HL-60/S4 treated with retinoic acid at 250 ng/mL for 4 days and 3 days (cell line): ENCODE results near the gene PACS2.

ENCODE experiments used
- in situ Hi-C: fragments of 300-500 bp; cut with MboI; formaldehyde crosslinking; loops from 2 replicates; pipeline ENCODE4 v1.7.0; 2022; ENCODE audit warnings: low sequenced_read_pairs

The PACS2 gene

DNA sequence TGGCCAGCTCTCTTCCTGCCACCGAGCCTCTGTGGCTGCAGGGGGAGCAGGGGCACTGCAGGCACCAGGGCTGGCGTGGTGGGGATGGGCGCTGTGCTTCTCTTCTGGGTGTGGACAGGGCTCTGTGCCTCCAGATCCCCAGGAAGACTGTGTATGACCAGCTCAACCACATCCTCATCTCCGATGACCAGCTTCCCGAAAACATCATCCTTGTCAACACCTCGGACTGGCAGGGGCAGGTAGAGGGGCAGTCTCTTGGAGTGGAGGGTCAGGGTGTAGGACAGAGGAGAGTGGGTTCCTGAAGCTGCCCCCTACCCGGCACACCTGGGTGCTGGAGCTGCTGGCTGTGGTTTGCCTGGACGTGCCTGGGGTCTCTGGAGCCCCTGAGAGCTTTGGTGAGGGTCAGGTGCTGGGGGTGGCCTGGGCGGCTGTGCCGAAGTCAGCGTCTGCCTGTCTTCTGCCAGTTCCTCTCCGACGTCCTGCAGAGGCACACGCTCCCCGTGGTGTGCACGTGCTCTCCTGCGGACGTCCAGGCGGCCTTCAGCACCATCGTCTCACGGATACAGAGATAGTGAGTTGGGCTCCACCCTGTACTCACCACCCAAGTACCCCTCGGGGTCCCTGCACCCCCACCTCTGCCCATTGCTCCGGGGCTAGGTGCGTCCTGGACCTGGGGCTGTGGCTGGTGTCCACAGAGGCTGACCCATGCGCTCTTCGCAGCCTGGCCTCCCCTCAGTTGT lies 68.0 kb downstream of the PACS2 start:
- in situ Hi-C loops = no loop called here

DNA sequence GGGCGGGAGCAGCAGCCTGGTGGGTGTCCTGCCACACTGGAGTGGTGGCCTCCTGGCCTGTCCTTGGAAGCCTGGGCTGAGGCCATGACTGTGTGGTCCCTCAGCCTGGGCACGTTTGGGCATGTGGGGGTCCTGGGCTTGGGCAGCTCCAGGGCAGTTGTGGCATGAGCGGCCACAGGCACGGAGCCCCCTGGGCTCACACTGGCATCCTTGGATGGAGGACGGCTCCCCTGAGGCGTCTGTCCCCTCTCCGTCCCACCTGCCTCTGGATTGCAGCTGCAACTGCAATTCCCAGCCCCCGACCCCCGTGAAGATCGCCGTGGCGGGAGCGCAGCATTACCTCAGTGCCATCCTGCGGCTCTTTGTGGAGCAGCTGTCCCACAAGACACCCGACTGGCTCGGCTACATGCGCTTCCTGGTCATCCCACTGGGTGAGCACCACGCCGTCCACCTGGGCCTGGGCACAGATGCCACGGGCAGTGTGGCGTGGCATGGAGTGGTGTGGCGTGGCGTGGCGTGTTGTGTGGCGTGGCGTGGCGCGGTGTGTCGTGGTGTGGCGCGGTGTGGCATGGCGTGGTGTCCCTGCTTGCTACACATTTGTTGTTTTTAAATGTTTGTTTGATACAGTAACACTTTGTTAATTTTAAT lies 68.7 kb downstream of the PACS2 start:
- in situ Hi-C loops = no loop called here

DNA sequence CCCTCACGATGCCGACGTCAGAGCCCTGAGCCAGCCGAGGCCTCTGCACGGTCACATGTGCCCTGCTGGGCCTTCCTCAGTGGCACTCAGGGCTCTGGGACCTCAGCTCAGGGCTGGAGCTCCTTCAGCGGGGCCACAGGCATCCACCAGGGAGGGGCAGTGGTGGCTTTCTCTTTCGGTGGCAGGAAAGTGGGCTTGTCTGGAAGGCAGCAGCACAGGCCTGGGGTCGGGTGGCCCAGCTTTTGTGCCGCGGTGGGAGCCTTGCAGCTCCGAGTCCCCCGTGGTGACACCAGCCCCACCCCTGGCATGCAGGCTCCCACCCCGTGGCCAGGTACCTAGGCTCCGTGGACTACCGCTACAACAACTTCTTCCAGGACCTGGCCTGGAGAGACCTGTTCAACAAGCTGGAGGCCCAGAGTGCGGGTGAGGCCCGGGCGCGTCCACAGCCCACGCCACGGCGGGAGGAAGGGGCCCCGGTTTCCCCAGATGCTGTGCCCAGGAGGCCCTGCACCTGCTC lies 69.6 kb downstream of the PACS2 start:
- in situ Hi-C loops = no loop called here

DNA sequence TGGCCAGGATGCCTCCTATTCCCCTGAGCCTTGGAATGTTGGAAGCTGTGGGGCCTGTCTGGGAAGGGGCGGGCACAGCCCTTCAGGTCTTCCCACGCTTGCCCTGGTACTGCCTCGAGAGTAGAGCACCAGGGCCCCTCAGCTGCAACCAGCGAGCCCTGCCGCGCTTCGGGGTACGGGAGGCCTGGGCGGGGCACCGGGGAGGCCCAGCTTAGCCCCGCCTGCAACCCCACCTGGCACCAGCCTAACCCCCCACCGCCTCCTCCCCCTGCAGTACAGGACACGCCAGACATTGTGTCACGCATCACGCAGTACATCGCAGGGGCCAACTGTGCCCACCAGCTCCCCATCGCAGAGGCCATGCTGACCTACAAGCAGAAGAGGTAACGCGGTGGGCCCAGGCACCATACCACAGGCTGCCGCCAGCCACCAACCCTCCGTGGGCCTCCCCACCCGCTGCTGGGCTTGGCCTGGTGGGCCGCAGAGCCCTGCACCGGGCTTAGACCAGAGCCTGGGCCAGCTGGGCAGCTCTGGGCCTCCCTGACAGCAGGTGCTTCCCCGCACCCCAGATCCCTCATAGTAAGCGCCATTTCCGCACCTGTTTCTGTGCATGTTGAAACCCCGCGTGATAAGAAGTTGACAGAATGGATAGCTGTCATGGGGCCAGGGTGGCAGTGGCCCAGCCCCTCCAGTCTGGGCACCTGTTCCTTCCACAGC lies 70.2 kb downstream of the PACS2 start:
- in situ Hi-C loops = no loop called here

DNA sequence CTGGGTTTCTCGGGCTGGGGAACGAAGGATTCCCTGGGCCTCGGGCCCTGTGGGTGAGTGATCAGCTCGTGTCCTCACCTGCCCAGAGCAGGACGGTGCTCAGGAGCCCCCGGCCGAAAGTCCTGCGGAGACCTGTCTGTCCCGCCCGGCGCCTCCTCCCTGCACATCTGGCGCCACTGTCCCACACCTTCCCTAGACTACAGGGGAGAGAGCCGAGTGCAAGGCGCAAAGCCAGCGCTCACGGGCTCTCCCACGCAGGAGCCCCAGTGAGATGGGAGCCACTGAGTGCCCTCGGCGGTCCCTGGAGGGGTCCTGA lies 70.7 kb downstream of the PACS2 start:
- in situ Hi-C loops = no loop called here

DNA sequence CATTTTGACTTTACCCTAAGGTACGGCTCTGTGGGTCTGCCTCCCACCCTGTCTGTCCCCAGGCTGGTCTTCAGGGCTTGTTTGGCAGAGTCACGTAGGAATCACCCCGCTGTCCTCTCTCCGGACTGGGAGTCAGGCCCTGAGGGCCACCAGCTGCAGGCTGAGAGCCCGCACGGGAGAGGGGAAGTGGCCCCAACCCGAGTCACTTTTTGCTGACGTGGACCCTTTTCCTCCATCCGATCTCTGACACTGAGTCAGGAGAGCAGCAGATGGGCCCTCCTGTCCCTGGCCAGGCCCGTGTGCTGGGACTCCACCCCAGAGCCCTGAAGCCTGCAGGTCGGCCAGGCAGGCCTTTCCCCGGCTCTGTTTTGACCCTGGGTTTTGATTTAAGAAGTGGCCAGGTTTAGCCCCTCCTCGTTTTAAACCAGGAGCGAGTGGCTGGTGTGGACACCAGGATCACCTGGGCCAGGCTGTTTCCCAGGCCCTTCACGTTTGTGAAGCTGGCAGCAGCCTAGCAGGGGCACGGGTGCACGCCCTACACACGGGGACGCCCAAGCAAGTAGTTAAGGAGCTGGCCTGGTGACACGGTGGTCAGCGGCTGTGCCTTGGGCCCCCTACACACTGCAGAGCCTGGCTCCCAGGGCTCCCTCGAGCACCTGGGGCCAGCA lies 71.3 kb downstream of the PACS2 start:
- in situ Hi-C loops = no loop called here

DNA sequence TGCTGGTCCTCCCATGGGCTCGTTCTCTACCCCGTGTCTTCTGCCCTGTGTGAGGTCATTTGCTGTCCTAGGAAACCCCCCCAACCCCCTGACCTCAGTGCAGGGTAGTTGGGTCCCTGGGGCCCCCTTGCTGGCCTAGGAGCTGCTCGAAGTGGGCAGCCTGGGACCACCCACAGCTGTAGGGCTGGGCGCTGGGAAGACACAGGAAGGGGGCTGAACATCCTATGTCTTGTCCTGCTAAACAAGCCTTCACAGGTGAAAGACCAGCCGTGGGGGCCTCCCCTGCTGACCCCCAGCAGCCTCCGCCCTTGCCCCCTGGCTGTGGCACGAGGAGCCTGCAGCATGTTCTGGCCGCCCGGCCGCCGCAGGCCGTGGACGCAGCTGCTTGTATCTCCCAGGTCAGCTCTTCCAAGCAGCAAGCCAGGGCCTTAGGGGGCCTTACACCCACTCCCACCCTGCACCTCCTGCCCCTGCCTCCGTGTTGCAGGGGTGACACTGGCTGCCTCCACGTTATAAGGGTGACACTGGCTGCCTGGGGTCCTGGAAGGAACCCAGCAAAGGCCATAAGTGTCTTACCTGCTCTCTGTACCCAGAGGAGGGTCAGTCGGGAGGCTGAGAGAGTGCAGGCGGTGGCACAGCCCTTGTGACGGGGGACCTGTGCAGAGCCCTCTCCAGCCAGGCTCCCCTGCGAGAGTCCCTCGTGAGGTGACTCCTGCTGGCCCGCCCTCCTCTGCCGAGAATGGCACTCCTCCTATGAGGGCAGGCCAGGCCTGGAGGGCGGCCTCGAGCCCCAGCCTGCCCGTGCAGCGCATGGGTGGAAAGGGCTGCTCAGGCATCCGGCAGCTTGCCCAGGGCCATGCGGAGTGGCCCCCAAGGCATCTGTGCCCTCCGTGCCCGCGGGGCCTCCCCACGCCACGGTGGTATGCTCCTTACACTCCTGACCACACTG lies 72.3 kb downstream of the PACS2 start:
- in situ Hi-C loops = no loop called here

DNA sequence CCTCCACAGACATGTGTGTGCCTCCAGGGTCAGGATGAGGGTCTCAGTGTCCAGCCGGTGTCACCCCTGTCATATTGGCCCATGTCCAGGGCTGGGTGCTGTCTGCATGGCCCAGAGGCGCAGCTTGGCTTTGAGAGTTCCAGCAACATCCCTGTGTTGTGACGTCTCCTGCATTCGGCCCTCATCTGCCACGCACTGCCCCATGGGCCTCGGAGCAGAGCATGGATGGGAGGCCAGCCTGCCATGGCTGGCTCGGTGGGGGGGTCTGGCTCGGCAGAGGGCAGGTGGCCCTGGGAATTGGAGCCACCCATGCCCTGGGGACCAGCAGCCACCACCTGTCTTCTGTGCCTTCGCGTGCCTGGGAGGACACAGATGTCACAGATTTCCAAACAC lies 73.0 kb downstream of the PACS2 start:
- in situ Hi-C loops = no loop called here

DNA sequence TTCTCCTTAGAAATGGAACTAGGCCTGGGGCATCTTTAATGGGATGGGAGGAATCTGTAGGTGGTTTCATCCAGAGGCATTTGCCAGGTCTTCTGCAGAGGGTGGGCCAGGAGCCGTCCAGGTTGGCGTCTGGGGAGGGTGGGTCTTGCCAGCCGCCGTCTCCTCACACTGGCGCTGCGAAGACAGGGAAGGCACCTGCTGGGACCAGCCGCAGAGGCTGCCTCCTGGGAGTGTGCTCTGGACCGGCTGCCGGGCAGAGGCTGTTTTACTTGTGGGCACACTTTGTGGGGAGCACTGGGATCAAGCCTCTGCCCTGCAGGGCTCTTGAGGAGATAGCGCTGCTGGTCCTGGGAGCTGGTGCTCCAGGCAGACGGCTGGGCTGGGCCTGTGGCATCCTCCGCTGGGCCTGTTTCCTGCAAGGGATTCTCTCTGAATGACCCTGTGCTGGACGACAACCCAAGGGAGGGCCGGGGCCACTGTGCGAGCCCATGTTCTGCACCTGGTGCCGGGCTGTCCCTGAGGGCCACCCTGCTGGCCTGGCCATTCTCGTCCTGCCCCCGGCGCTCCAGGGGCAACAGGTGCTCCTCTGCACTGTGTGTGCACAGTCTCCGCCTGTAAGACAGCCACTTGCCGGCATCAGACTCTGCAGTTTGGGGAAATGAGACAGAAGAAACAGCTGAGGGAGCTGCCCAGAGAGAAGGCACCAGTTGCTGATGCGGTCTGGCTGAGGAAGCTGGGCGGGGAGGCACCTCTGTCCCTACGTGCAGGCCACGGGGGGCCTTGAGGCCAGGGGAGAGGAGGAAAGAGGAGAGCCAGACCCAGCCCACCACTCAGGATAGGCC lies 73.8 kb downstream of the PACS2 start:
- in situ Hi-C loops = no loop called here

DNA sequence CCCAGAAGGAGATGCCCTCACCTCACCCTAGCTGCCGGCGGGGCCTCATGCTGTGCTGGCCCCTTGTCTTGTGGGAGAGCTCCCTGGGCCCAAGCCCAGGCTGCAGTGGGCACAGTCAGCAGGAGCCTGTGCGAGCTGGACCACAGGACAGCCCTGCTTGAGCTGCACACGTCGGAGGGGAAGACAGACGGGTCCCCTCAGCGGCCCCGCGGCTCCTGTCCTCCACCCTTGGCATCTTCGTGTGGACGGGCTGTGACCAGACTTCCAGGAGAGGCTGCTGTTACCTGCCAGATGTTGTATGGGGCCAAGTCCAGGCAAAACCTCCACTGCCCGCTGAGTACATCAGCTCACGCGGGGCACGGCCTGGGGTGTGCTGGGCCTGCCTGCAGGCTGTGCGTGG lies 74.4 kb downstream of the PACS2 start:
- in situ Hi-C loops = no loop called here

DNA sequence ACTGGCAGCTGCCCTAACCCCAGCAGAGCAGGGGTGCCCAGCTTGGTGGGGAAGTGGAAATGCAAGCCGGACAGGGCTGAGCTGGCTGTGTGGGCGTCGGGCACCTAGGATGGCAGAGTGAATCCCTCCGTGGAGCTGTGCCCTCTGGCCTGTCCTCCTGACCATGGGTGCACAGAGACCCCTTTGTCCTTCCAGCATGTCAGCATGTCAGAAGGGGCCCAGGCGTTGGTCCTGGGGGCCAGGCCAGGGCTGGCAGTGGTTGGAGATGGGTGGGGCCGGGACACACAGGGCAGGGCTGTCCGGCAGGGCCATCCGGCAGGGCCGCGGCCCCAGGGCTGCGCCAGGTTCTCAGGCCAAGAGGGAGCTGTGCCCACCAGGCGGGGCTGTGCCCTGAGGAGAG lies 75.0 kb downstream of the PACS2 start:
- in situ Hi-C loops = no loop called here

DNA sequence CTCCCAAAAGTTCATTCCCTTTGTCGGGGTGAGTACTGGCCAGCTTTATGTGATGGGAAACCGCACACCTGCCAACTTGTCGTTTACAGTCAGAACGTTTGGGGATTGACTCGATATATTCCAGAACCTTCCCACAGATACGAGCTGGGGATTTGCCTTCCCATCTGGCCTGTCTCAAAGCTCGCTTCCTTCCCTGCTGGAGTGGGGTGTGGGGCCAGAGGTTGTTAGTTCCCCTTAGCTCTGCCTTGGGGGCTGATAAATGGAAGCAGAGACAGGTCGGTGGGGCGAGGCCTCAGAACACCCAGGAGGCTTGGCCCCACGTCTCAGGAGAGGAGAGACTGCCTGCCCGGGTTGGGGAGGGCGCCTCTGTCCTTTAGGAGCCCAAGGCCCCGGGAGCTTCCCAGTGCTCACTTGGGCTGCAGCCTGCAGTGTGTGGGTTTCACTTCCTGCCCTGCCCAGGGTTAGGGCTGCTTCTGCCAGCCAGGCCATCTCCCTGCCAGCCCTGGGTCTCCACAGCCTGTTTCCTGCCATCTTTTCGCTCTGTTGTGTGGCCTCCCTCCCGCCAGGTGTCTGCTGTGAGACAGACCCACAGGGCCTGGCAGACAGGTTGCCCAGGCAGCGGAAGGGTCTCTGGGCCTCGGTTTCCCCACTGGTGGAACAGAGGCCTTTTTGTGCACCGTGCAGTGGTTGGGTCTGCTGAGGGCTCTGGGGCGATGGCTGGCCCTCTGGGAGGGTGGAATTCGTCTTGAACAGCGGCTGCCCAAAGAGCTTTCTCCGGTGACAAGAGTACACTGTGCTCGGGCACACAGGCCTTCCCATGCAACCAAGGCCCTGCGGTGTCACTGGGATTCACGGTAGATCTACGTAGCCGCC lies 75.7 kb downstream of the PACS2 start:
- in situ Hi-C loops = no loop called here

DNA sequence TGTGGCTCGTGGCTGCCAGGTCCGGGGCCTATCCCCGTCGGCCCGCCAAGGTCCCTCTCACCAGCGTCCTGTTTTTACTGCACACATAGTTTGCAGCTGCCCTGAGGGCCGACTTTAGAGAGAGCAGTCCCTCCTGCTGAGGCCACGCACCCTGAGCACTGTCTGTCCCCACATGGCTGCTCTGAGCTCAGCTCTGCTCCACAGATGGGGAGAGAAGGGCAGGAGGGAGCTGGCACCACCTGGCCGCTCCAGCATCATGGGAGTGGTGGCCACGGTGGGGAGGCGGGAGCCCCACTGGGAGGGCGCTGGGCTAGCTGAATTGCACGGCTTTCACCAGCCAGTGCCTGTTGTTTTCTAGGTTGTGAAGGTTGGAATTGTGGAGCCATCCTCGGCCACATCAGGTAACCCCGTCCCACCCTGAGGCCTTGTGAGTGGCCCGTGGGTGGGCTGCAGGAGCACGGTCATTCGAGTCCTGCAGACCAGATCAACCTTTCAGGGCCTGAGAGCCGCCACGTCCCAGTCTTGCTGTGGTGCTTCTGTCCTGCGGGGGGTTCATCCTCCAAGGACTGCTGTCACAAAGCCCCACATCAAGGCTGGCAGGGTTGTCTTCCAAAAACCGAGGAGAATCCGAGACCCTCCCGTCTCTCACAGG lies 76.4 kb downstream of the PACS2 start:
- in situ Hi-C loops = no loop called here

DNA sequence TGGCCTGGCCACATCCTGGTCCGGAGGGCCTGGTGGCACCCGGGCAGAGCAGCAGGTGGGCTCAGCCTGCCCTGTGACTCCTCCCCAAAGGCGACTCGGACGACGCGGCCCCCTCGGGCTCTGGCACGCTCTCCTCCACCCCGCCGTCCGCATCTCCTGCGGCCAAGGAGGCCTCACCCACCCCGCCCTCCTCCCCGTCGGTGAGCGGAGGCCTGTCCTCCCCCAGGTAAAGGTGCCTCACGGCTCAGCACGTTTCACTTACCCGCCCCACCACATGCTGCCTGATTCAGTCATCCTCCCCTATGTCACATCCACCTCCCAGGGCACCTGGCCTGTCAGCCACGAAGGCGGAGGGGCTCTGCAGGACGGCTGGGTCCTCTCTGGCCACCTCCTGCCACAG lies 77.0 kb downstream of the PACS2 start:
- in situ Hi-C loops = no loop called here

DNA sequence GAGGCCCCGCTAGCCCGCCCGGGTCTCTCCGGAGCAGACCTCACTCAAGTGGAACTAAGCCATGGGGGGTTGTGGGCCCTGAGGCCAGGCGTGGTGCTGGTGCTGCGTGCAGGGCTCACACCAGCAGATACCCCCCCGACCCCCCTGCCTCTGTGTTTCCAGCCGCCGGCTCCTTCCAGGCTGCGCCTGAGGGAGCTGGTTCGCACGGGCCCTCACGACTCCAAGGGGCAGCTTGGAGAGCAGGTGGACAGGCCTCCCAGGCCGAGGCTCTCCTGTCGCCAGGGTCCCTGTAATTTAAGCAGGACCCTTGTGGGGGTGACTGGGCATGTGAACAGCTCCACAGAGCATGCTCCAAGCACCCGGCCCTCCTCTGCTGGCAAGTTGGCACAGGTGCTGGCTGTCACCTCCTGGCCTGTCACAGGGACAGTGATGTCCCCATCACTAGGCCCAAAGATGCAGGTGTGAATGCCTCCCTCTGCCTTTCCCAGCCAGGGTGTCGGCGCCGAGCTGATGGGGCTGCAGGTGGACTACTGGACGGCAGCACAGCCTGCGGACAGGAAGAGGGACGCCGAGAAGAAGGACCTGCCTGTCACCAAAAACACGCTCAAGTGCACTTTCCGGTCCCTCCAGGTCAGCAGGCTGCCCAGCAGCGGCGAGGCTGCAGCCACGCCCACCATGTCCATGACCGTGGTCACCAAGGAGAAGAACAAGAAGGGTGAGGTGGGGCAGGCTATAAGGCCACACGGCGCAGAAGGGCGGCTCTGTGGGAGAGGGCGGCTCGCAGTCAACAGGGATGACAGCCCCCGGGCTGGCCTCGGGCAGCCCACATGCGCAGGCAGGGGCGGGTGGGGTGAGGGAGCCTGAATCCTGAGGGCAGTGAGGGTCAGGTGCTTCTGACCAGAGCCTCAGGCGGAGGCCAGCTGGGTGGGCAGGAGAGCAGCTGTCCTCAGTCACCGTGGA lies 77.9 kb downstream of the PACS2 start:
- in situ Hi-C loops = no loop called here

DNA sequence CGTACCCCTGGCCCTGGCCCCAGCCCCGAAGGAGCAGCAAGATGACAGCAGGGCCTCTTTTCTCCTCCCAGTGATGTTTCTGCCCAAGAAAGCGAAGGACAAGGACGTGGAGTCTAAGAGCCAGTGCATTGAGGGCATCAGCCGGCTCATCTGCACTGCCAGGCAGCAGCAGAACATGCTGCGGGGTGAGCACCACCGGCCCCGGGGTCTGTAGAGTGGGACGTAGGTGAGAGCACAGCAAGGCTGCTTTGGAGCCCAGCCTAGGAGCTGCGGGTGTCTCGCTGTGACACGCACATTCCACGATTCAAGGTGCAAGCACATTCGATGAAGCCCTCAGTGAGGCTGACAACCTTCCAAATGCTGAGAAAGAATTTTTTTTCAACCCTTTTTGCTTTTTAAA lies 78.6 kb downstream of the PACS2 start:
- in situ Hi-C loops = no loop called here
